MM.1S (cell line): ENCODE results near the gene PPP1CC.

Source experiments
- DNase-seq: peaks from one replicate; pipeline ENCODE4 v3.0.0-alpha.2; 2015
- H2AFZ ChIP-seq: fragments of 300-600 bp; sonication (generic); 2 replicates; pipeline ENCODE4 v1.6.0; 2016; ENCODE audit warnings: antibody characterized with exemption, low read length
- H3F3A ChIP-seq: fragments of 300-600 bp; sonication (generic); 2 replicates; pipeline ENCODE4 v1.6.1; 2016; ENCODE audit warnings: mild to moderate bottlenecking, antibody characterized with exemption, low read length, moderate library complexity, mixed read lengths; ENCODE audit not compliant: insufficient read depth
- H3K27ac ChIP-seq: fragments of 300-600 bp; sonication (generic); 2 replicates; pipeline ENCODE4 v1.5.1; 2016; ENCODE audit warnings: mild to moderate bottlenecking, low read length
- H3K27me3 ChIP-seq: fragments of 300-600 bp; sonication (generic); replicated peaks from 2 replicates; pipeline ENCODE4 v1.6.0; 2016; ENCODE audit warnings: low read length; ENCODE audit not compliant: insufficient read depth
- H3K36me3 ChIP-seq: fragments of 300-600 bp; sonication (generic); replicated peaks from 2 replicates; pipeline ENCODE4 v1.6.1; 2016; ENCODE audit warnings: mild to moderate bottlenecking, low read length, mixed read lengths; ENCODE audit not compliant: insufficient read depth
- H3K4me1 ChIP-seq: fragments of 300-600 bp; sonication (generic); 2 replicates; pipeline ENCODE4 v1.6.1; 2016; ENCODE audit warnings: low read length, mixed read lengths
- H3K4me2 ChIP-seq: fragments of 300-600 bp; sonication (generic); 2 replicates; pipeline ENCODE4 v1.6.0; 2016; ENCODE audit warnings: low read depth, low read length
- H3K4me3 ChIP-seq: fragments of 300-600 bp; sonication (generic); 2 replicates; pipeline ENCODE4 v1.5.1; 2016; ENCODE audit warnings: low read length, mixed read lengths
- H3K79me2 ChIP-seq: fragments of 300-600 bp; sonication (generic); 2 replicates; pipeline ENCODE4 v1.6.1; 2016; ENCODE audit warnings: mixed run types, low read length, mixed read lengths
- H3K9ac ChIP-seq: fragments of 300-600 bp; sonication (generic); 2 replicates; pipeline ENCODE4 v1.6.1; 2016; ENCODE audit warnings: low read length, mixed read lengths
- H3K9me2 ChIP-seq: fragments of 300-600 bp; sonication (generic); replicated peaks from 2 replicates; pipeline ENCODE4 v1.6.1; 2016; ENCODE audit warnings: mild to moderate bottlenecking, low read length, mixed read lengths; ENCODE audit not compliant: insufficient read depth
- H3K9me3 ChIP-seq: fragments of 300-600 bp; sonication (generic); replicated peaks from 2 replicates; pipeline ENCODE4 v1.6.1; 2016; ENCODE audit warnings: mild to moderate bottlenecking, low read length, mixed read lengths; ENCODE audit not compliant: insufficient read depth
- H4K20me1 ChIP-seq: fragments of 300-600 bp; sonication (generic); 2 replicates; pipeline ENCODE4 v1.6.1; 2016; ENCODE audit warnings: mild to moderate bottlenecking, low read length, moderate library complexity, mixed read lengths; ENCODE audit not compliant: insufficient read depth
- CTCF ChIP-seq: fragments of 300-600 bp; sonication (generic); IDR thresholded peaks from 2 replicates; pipeline ENCODE4 v1.5.1; 2016; ENCODE audit warnings: antibody characterized with exemption, low read length, mixed read lengths
- EZH2 ChIP-seq: fragments of 300-600 bp; sonication (generic); optimal IDR thresholded peaks from 2 replicates; pipeline ENCODE3; 2017; ENCODE audit warnings: low read depth, mild to moderate bottlenecking, antibody characterized with exemption, low read length, mixed read lengths
- EZH2phosphoT487 ChIP-seq: fragments of 300-600 bp; sonication (generic); IDR thresholded peaks from 2 replicates; pipeline ENCODE4 v1.6.1; 2018; ENCODE audit warnings: antibody characterized with exemption, low read length

Gene PPP1CC

DNA sequence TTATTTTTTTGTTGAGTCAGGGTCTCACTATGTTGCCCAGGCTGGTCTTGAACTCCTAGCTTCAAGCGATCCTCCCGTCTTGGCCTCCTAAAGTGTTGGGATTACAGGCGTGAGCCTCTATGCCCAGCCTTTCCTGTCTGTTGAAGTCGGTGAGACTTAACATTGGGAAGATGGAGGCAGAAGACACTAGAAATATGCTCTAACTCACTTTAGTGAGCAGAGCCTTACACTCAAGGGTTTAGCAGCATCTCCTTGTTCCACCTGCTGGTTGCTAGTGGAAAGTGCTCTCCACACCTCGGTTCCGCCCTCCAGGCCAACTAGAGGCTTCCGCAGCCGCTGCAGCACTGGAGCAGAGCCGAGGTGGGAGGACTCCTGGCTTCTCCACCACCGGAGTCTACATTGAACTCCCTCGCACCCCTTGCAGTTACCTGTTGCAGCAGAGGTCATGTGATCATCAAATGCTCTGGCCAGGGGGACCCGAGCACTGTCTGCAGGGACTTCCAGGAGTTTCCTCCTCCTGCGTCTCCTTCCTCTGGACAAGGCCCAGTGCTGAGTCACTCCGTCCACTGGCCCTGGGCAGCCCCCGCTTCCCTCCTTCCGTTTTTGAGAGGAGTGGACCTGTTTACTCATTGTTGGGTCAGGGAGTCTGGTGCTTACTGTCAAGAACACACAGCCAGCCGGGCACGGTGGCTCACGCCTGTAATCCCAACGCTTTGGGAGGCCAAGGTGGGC, 44.4 kb downstream of the PPP1CC start:
- Histone ChIP-seq H3K36me3 (no peaks in the 10 kb centered on the region), H3K9me3 (no peaks in the 10 kb centered on the region), H3K4me1 (peaks cover 4% of the 10 kb centered on the region; the same call in 1 of the 2 replicates), H3K9ac (no peak overlapping the region), H3K27ac (no peak overlapping the region), H3F3A (no peaks in the 10 kb centered on the region), H3K4me3 (no peak overlapping the region), H2AFZ (peak overlapping the region; percentile 63), H3K79me2 (no peaks in the 10 kb centered on the region), H3K9me2 (no peaks in the 10 kb centered on the region), H4K20me1 (no peaks in the 10 kb centered on the region), H3K27me3 (no peaks in the 10 kb centered on the region), H3K4me2 (peak overlapping the region; percentile 45; the same call in 1 of the 2 replicates)
- DNase-seq: peak; percentile 71
- TF ChIP-seq CTCF (peak; percentile 65), EZH2phosphoT487 (no peak)

GRCh38 chr12:110697236-110697635, 45.5 kb downstream of the PPP1CC start:
- H3K27me3 ChIP-seq: no peaks in the 10 kb centered on the region
- H3K9me3 ChIP-seq: no peaks in the 10 kb centered on the region
- no peaks in the 10 kb centered on the region for H4K20me1 ChIP-seq
- no peak for DNase-seq
- H3K36me3 ChIP-seq: no peaks in the 10 kb centered on the region
- no peak overlapping the region for H3K4me3 ChIP-seq
- no peak overlapping the region for H2AFZ ChIP-seq
- H3K79me2 ChIP-seq: no peaks in the 10 kb centered on the region
- TF ChIP-seq EZH2phosphoT487: no peak
- TF ChIP-seq CTCF: no peak
- TF ChIP-seq EZH2: no peak
- H3K4me2 ChIP-seq: no peak overlapping the region
- H3K27ac ChIP-seq: no peak overlapping the region
- no peaks in the 10 kb centered on the region for H3K9me2 ChIP-seq
- no peak overlapping the region for H3K9ac ChIP-seq
- peaks cover 4% of the 10 kb centered on the region; the same call in 1 of the 2 replicates for H3K4me1 ChIP-seq
- H3F3A ChIP-seq: no peaks in the 10 kb centered on the region

- Histone ChIP-seq H3K9me2 (no peaks in the 10 kb centered on the region), H3K4me3 (no peak overlapping the region), H3K9me3 (no peaks in the 10 kb centered on the region), H3K27me3 (no peaks in the 10 kb centered on the region), H3K27ac (no peak overlapping the region), H3K36me3 (no peaks in the 10 kb centered on the region), H3K4me1 (peaks cover 4% of the 10 kb centered on the region; the same call in 1 of the 2 replicates), H3K9ac (no peak overlapping the region), H3K79me2 (no peaks in the 10 kb centered on the region), H3K4me2 (no peak overlapping the region), H2AFZ (no peak overlapping the region), H3F3A (no peaks in the 10 kb centered on the region), H4K20me1 (no peaks in the 10 kb centered on the region)
- no peak for DNase-seq
- TF ChIP-seq EZH2phosphoT487 (no peak), EZH2 (no peak), CTCF (no peak)
These were observed 46.4 kb downstream of the PPP1CC start for GRCh38 chr12:110696283-110696682.
